Tibial nerve (tissue), 4 donors: Measurements from ENCODE around the gene APOBEC3H. TPM values are rescaled to one million over a fixed set of nuclear protein-coding genes. Genes with fewer than 3 reads are reported as not detected.
"Not testable (repeated sequence)": the region's sequence is repeated elsewhere in the genome, so short reads cannot be mapped to it uniquely, and the experiment has no call there.

ENCODE experiments used
- DNase-seq, 2 donors: peaks; one replicate each; pipeline ENCODE4 v3.0.0-alpha.2; 2019; ENCODE audit warnings: low spot score in 2 of 2
- H3K27ac ChIP-seq, 4 donors: fragments of 200-600 bp; sonication (generic) in 3 of 4; one replicate each; pipeline ENCODE4 v1.5.1; 2017 to 2019; ENCODE audit warnings: mild to moderate bottlenecking in 1 of 4
- H3K27me3 ChIP-seq, 2 donors: fragments of 200-600 bp; sonication (generic) in 1 of 2; one replicate each; pipeline versions ENCODE4 v1.5.1 to v1.6.0; 2017 to 2019
- H3K36me3 ChIP-seq, 3 donors: fragments of 200-600 bp; sonication (generic); one replicate each; pipeline ENCODE4 v1.5.1; 2018 to 2019
- H3K4me1 ChIP-seq, 4 donors: fragments of 200-600 bp; sonication (generic) in 3 of 4; one replicate each; pipeline ENCODE4 v1.5.1; 2017 to 2019
- H3K4me3 ChIP-seq, 4 donors: fragments of 200-600 bp; sonication (generic) in 3 of 4; one replicate each; pipeline ENCODE4 v1.5.1; 2017 to 2019; ENCODE audit warnings: mild to moderate bottlenecking in 1 of 4, moderate library complexity in 1 of 4
- H3K9me3 ChIP-seq, 4 donors: fragments of 200-600 bp; sonication (generic) in 3 of 4; one replicate each; pipeline ENCODE4 v1.5.1; 2017 to 2019
- CTCF ChIP-seq, 5 experiments: fragments of 200-600 bp in 3 of 5; fragments of 450-650 bp in 2 of 5; sonication (generic) in 3 of 5; IDR thresholded peaks; one replicate each; pipeline ENCODE4 v1.5.1; 2016 to 2019; ENCODE audit warnings: antibody characterized with exemption in 5 of 5, mild to moderate bottlenecking in 3 of 5, moderate library complexity in 2 of 5
- EP300 ChIP-seq, 2 donors: sonication (generic); formaldehyde crosslinking; IDR thresholded peaks; one replicate each; pipeline ENCODE4 v1.6.1; 2017; ENCODE audit warnings: antibody characterized with exemption in 2 of 2, mild to moderate bottlenecking in 1 of 2
- POLR2A ChIP-seq, 2 donors: fragments of 450-650 bp; IDR thresholded peaks; one replicate each; pipeline ENCODE4 v1.6.1; 2017; ENCODE audit warnings: antibody characterized with exemption in 2 of 2, mild to moderate bottlenecking in 2 of 2, moderate library complexity in 2 of 2
- WGBS, 2 donors: methylation state at CpG; one replicate each; pipeline ENCODE4 v1.1.5; 2018; 5-methylcytosine and 5-hydroxymethylcytosine counted together
- total RNA-seq, 4 donors: library from RNA; depleted of rRNA; stranded (reverse); fragments of >200 nt; gene quantifications; one replicate each; pipeline ENCODE4 v1.1.0, GENCODE V29; 2016

APOBEC3H gene
- total RNA-seq, 4 donors from 2014 or later: 1.1 TPM; not detected in 3

- H3K27me3 ChIP-seq, H3K9me3 ChIP-seq: not testable (repeated sequence)
- 25 to 28% methylated on average over 6 to 13 of the region's 17 CpGs for WGBS, 2 donors
- H3K4me1 ChIP-seq: peaks cover 0 to 14% (median 11%) of the 10 kb centered on the region in 4 donors
- H3K4me3 ChIP-seq: peak within 1 kb of the TSS; percentile 20 to 59 (median 56)
- peak; percentile 26 to 54 for DNase-seq
- TF ChIP-seq POLR2A (IDR thresholded peaks at IDR 0.05): peak; percentile 25 to 33
- H3K27ac ChIP-seq: peak within 1 kb of the TSS; percentile 35 to 92 (median 86)
- H3K36me3 ChIP-seq: peaks cover 0 to 18% (median 0%) of the 10 kb centered on the region in 3 donors
These were observed 19.8 kb upstream of the APOBEC3H start, which contains the start of gene APOBEC3G for GRCh38 chr22:39077026-39077840. Gene APOBEC3G, plus strand, starts transcription at chr22:39077275. Its CDS starts 87 bp downstream, at chr22:39077362.

- DNase-seq, H3K27me3 ChIP-seq, H3K9me3 ChIP-seq: not testable (repeated sequence)
- H3K4me1 ChIP-seq: peaks cover 0 to 14% (median 11%) of the 10 kb centered on the region in 4 donors
- H3K27ac ChIP-seq: peak overlapping the region in 3 of 4 donors; percentile 84 to 92 (median 87)
- H3K36me3 ChIP-seq: peaks cover 0 to 25% (median 0%) of the 10 kb centered on the region in 3 donors
- H3K4me3 ChIP-seq: peak overlapping the region in 2 of 4 donors; percentile 55 to 59
- 88 to 94% methylated on average over 12 of the region's 12 CpGs for WGBS, 2 donors
These were observed 19.1 kb upstream of the APOBEC3H start for GRCh38 chr22:39077912-39078311.

- Histone ChIP-seq H3K4me1 (peaks cover 0 to 14% (median 11%) of the 10 kb centered on the region in 4 donors), H3K9me3 (no peaks in the 10 kb centered on the region), H3K36me3 (peaks cover 0 to 25% (median 0%) of the 10 kb centered on the region in 3 donors), H3K27me3 (no peaks in the 10 kb centered on the region), H3K4me3 (no peak overlapping the region), H3K27ac (peak overlapping the region in 3 of 4 donors; percentile 53 to 87 (median 84))
- no peak for DNase-seq
- WGBS, 2 donors: 72 to 85% methylated on average over 8 of the region's 8 CpGs
- TF ChIP-seq POLR2A (IDR thresholded peaks at IDR 0.05) (no peak), CTCF (IDR thresholded peaks at IDR 0.05) (no peak), EP300 (IDR thresholded peaks at IDR 0.05) (no peak)
These were observed 18.7 kb upstream of the APOBEC3H start for GRCh38 chr22:39078329-39078728.

GRCh38 chr22:39079054-39079637, 17.9 kb upstream of the APOBEC3H start:
- H3K27ac ChIP-seq, DNase-seq: not testable (repeated sequence)
- H3K4me1 ChIP-seq: peaks cover 0 to 14% (median 11%) of the 10 kb centered on the region in 4 donors

GRCh38 chr22:39080052-39080762, 16.8 kb upstream of the APOBEC3H start:
- TF ChIP-seq EP300 (IDR thresholded peaks at IDR 0.05) (no peak), POLR2A (IDR thresholded peaks at IDR 0.05) (no peak), CTCF (IDR thresholded peaks at IDR 0.05) (no peak)
- Histone ChIP-seq H3K4me1 (peaks cover 0 to 14% (median 11%) of the 10 kb centered on the region in 4 donors), H3K27me3 (no peaks in the 10 kb centered on the region), H3K27ac (no peak overlapping the region), H3K4me3 (no peak overlapping the region), H3K9me3 (no peaks in the 10 kb centered on the region), H3K36me3 (peaks cover 0 to 29% (median 0%) of the 10 kb centered on the region in 3 donors)
- WGBS, 2 donors: 85 to 87% methylated on average over 8 to 9 of the region's 9 CpGs
- DNase-seq: no peak

More at GRCh38 chr22:39079054-39079637, 17.9 kb upstream of the APOBEC3H start:
- not testable (repeated sequence) for H3K4me3 ChIP-seq, H3K9me3 ChIP-seq, H3K27me3 ChIP-seq
- H3K36me3 ChIP-seq: peaks cover 0 to 28% (median 0%) of the 10 kb centered on the region in 3 donors
- 48 to 65% methylated on average over 24 of the region's 24 CpGs for WGBS, 2 donors

- Histone ChIP-seq H3K27ac (no peak overlapping the region), H3K9me3 (no peaks in the 10 kb centered on the region), H3K4me3 (no peak overlapping the region), H3K36me3 (peaks cover 0 to 29% (median 0%) of the 10 kb centered on the region in 3 donors), H3K4me1 (peaks cover 0 to 14% (median 11%) of the 10 kb centered on the region in 4 donors), H3K27me3 (no peaks in the 10 kb centered on the region)
- TF ChIP-seq EP300 (IDR thresholded peaks at IDR 0.05): no peak
- no peak for TF ChIP-seq CTCF (IDR thresholded peaks at IDR 0.05)
- no peak for TF ChIP-seq POLR2A (IDR thresholded peaks at IDR 0.05)
- no peak for DNase-seq
- 88% methylated on average over 12 of the region's 12 CpGs for WGBS, 2 donors
These were observed 16.0 kb upstream of the APOBEC3H start for GRCh38 chr22:39081016-39081415.
